Activated CD8-positive, alpha-beta memory T cell treated with anti-CD3 and anti-CD28 coated beads for 24 hours (primary cell): ENCODE data around the gene ZC3H18.

Experiments
- DNase-seq: peaks from one replicate; pipeline ENCODE4 v3.0.0-alpha.2; 2020

ZC3H18 gene

GRCh38 chr16:88569985-88570690, at the start of gene ZC3H18:
TSS of gene ZC3H18 (plus strand) at chr16:88570403. CDS start at chr16:88577124, 6,721 bp downstream.
- DNase-seq = peak; percentile 99

- no peak for DNase-seq
Observed at GRCh38 chr16:88521674-88522073, 48.5 kb upstream of the ZC3H18 start.

- no peak for DNase-seq
Observed at GRCh38 chr16:88522276-88522949, 47.8 kb upstream of the ZC3H18 start.

- DNase-seq = no peak
Observed at GRCh38 chr16:88523309-88524161, 46.7 kb upstream of the ZC3H18 start.

- no peak for DNase-seq
Observed at GRCh38 chr16:88524274-88524972, 45.8 kb upstream of the ZC3H18 start.

- no peak for DNase-seq
Observed at GRCh38 chr16:88524973-88525662, 45.1 kb upstream of the ZC3H18 start.

- no peak for DNase-seq
Observed at GRCh38 chr16:88525663-88525990, 44.6 kb upstream of the ZC3H18 start.

GRCh38 chr16:88526008-88526905, 43.9 kb upstream of the ZC3H18 start:
- DNase-seq = no peak

GRCh38 chr16:88526906-88527185, 43.4 kb upstream of the ZC3H18 start:
- no peak for DNase-seq

GRCh38 chr16:88527186-88527936, 42.8 kb upstream of the ZC3H18 start:
- peak; percentile 90 for DNase-seq

GRCh38 chr16:88527937-88528743, 42.1 kb upstream of the ZC3H18 start:
- no peak for DNase-seq

- DNase-seq = no peak
Observed at GRCh38 chr16:88528902-88529318, 41.3 kb upstream of the ZC3H18 start.

GRCh38 chr16:88529596-88529995, 40.6 kb upstream of the ZC3H18 start:
- DNase-seq = no peak

- no peak for DNase-seq
Observed at GRCh38 chr16:88530051-88530857, 39.9 kb upstream of the ZC3H18 start.

GRCh38 chr16:88530858-88531203, 39.4 kb upstream of the ZC3H18 start:
- no peak for DNase-seq

GRCh38 chr16:88531346-88531745, 38.9 kb upstream of the ZC3H18 start:
- no peak for DNase-seq

- DNase-seq = no peak
Observed at GRCh38 chr16:88531931-88532433, 38.2 kb upstream of the ZC3H18 start.

- DNase-seq = no peak
Observed at GRCh38 chr16:88532434-88533241, 37.6 kb upstream of the ZC3H18 start.
